ENCODE measurements around the gene FBXO44.
"Not testable (repeated sequence)": the region's sequence is repeated elsewhere in the genome, so short reads cannot be mapped to it uniquely, and the experiment has no call there.

FBXO44 gene

GRCh38 chr1:11654137-11654938, at the start of gene FBXO44, which contains the start of gene FBXO2:
FBXO44 (plus strand) TSS chr1:11654877; CDS start chr1:11655836, 959 bp downstream.
FBXO2 (minus strand) TSS chr1:11654429; CDS start chr1:11654340, 89 bp downstream.
- DNase-seq (ENCODE audit: low read depth): peak; percentile 51

GRCh38 chr1:11606775-11607174, 47.9 kb upstream of the FBXO44 start:
- no peak for DNase-seq (ENCODE audit: low read depth)

GRCh38 chr1:11608596-11609130, 46.0 kb upstream of the FBXO44 start:
- not testable (repeated sequence) for DNase-seq (ENCODE audit: low read depth)

GRCh38 chr1:11609378-11609777, 45.3 kb upstream of the FBXO44 start:
- DNase-seq (ENCODE audit: low read depth): not testable (repeated sequence)

- DNase-seq (ENCODE audit: low read depth): no peak
Observed at GRCh38 chr1:11610629-11611180, 44.0 kb upstream of the FBXO44 start.

- DNase-seq (ENCODE audit: low read depth): no peak
Observed at GRCh38 chr1:11611638-11612327, 42.9 kb upstream of the FBXO44 start.

GRCh38 chr1:11613347-11613746, 41.3 kb upstream of the FBXO44 start:
- DNase-seq (ENCODE audit: low read depth): no peak

- DNase-seq (ENCODE audit: low read depth): no peak
Observed at GRCh38 chr1:11615090-11615489, 39.6 kb upstream of the FBXO44 start.

GRCh38 chr1:11616766-11617165, 37.9 kb upstream of the FBXO44 start:
- no peak for DNase-seq (ENCODE audit: low read depth)

GRCh38 chr1:11617314-11617713, 37.4 kb upstream of the FBXO44 start:
- DNase-seq (ENCODE audit: low read depth): no peak

GRCh38 chr1:11617741-11618140, 36.9 kb upstream of the FBXO44 start:
- no peak for DNase-seq (ENCODE audit: low read depth)

- no peak for DNase-seq (ENCODE audit: low read depth)
Observed at GRCh38 chr1:11620405-11620804, 34.3 kb upstream of the FBXO44 start.

GRCh38 chr1:11620924-11621323, 33.8 kb upstream of the FBXO44 start:
- DNase-seq (ENCODE audit: low read depth): no peak

GRCh38 chr1:11622398-11622797, 32.3 kb upstream of the FBXO44 start:
- no peak for DNase-seq (ENCODE audit: low read depth)

- no peak for DNase-seq (ENCODE audit: low read depth)
Observed at GRCh38 chr1:11623702-11624101, 31.0 kb upstream of the FBXO44 start.

GRCh38 chr1:11626551-11626950, 28.1 kb upstream of the FBXO44 start:
- DNase-seq (ENCODE audit: low read depth): no peak

GRCh38 chr1:11628767-11629166, 25.9 kb upstream of the FBXO44 start:
- DNase-seq (ENCODE audit: low read depth): no peak

GRCh38 chr1:11629184-11630016, 25.3 kb upstream of the FBXO44 start:
- DNase-seq (ENCODE audit: low read depth): no peak

GRCh38 chr1:11634365-11635192, 20.1 kb upstream of the FBXO44 start:
- no peak for DNase-seq (ENCODE audit: low read depth)

- no peak for DNase-seq (ENCODE audit: low read depth)
Observed at GRCh38 chr1:11638121-11638520, 16.6 kb upstream of the FBXO44 start.

GRCh38 chr1:11639372-11639771, 15.3 kb upstream of the FBXO44 start:
- no peak for DNase-seq (ENCODE audit: low read depth)
